Spleen (tissue), 7 donors: ENCODE results near the gene MAPKAP1.
A peak's percentile ranks its signal among the peaks of the same experiment; 100 is the strongest.

ENCODE experiments used
- CTCF ChIP-seq, 11 experiments: fragments of 200-600 bp in 7 of 11; fragments of 450-650 bp in 4 of 11; sonication (generic) in 4 of 11; IDR thresholded peaks in 8 of 11; conservative IDR thresholded peaks in 3 of 11; 1 replicate in 7 of 11; 2 replicates in 4 of 11; pipeline versions ENCODE4 v1.4.0 to v1.8.0; 2016 to 2021; ENCODE audit warnings: antibody characterized with exemption in 11 of 11, inconsistent platforms in 4 of 11, mild to moderate bottlenecking in 1 of 11
- POLR2A ChIP-seq, 3 donors: fragments of 450-650 bp; IDR thresholded peaks; one replicate each; pipeline ENCODE4 v1.5.1; 2017; ENCODE audit warnings: antibody characterized with exemption in 3 of 3, mild to moderate bottlenecking in 1 of 3
- POLR2AphosphoS5 ChIP-seq, 3 donors: sonication (generic); formaldehyde crosslinking; IDR thresholded peaks; one replicate each; pipeline ENCODE4 v1.5.1; 2017; ENCODE audit warnings: antibody characterized with exemption in 3 of 3
- donor health status: DM: no; HTN: no; CAD: no; lungs with moderate emphysema.
- donor health status: DM: no; HTN: no; CAD: no.
- donor health status: DM: no; HTN: no; CAD: no.

GRCh38 chr9:125438506-125439433 is 268.2 kb downstream of the MAPKAP1 start:
- TF ChIP-seq POLR2A (IDR thresholded peaks at IDR 0.05) (no peak), CTCF (IDR thresholded peaks at IDR 0.05 in 8 of 11, conservative IDR thresholded peaks at IDR 0.05 in 3 of 11) (no peak), POLR2AphosphoS5 (IDR thresholded peaks at IDR 0.05) (peak in 1 of 3 donors; percentile 13)
